ENCODE results near the gene DMRT1. TPM values are rescaled to one million over a fixed set of nuclear protein-coding genes. Genes with fewer than 3 reads are reported as not detected.

Gene DMRT1
- total RNA-seq, 1 experiment from 2014 or later: not detected

GRCh38 chr9:979983-980382, 138.5 kb downstream of the DMRT1 start:
- POLR2A ChIA-PET (ENCODE audit: low non-redundant PET): no interaction called here
- no peak for DNase-seq (ENCODE audit: low spot score)
- Histone ChIP-seq H3K9me3 (ENCODE audit: low read depth, low read length, poor library complexity, severe bottlenecking) (no peaks in the 10 kb centered on the region), H3K4me3 (ENCODE audit: low read depth, low read length, poor library complexity, severe bottlenecking) (no peak overlapping the region), H3K4me1 (ENCODE audit: insufficient read depth, low read length, poor library complexity, severe bottlenecking) (no peaks in the 10 kb centered on the region), H3K36me3 (ENCODE audit: insufficient read depth, low read length, poor library complexity, severe bottlenecking) (no peaks in the 10 kb centered on the region), H3K27me3 (replicated peaks; ENCODE audit: insufficient read depth, low read depth, low read length, poor library complexity) (peaks cover 97% of the 10 kb centered on the region), H3K27ac (ENCODE audit: low read depth, low read length, poor library complexity, severe bottlenecking) (no peak overlapping the region)
- TF ChIP-seq EZH2 (IDR thresholded peaks at IDR 0.05; ENCODE audit: borderline replicate concordance, low read depth, low read length, poor library complexity, severe bottlenecking) (no peak), CTCF (conservative IDR thresholded peaks at IDR 0.05; ENCODE audit: low read depth, low read length) (no peak)
- intact Hi-C loops (cut with micrococcal nuclease; ENCODE audit: unreplicated experiment): no loop called here
- no TSS peak for BruUV-seq (replicated peaks)
- CTCF ChIA-PET: no interaction called here

- Histone ChIP-seq H3K9me3 (ENCODE audit: low read depth, low read length, poor library complexity, severe bottlenecking) (no peaks in the 10 kb centered on the region), H3K27me3 (replicated peaks; ENCODE audit: insufficient read depth, low read depth, low read length, poor library complexity) (peaks cover 97% of the 10 kb centered on the region), H3K4me3 (ENCODE audit: low read depth, low read length, poor library complexity, severe bottlenecking) (no peak overlapping the region), H3K4me1 (ENCODE audit: insufficient read depth, low read length, poor library complexity, severe bottlenecking) (no peaks in the 10 kb centered on the region), H3K36me3 (ENCODE audit: insufficient read depth, low read length, poor library complexity, severe bottlenecking) (no peaks in the 10 kb centered on the region), H3K27ac (ENCODE audit: low read depth, low read length, poor library complexity, severe bottlenecking) (no peak overlapping the region)
- intact Hi-C loops (cut with micrococcal nuclease; ENCODE audit: unreplicated experiment): no loop called here
- CTCF ChIA-PET: no interaction called here
- TF ChIP-seq EZH2 (IDR thresholded peaks at IDR 0.05; ENCODE audit: borderline replicate concordance, low read depth, low read length, poor library complexity, severe bottlenecking) (no peak), CTCF (conservative IDR thresholded peaks at IDR 0.05; ENCODE audit: low read depth, low read length) (no peak)
- no peak for DNase-seq (ENCODE audit: low spot score)
- no TSS peak for BruUV-seq (replicated peaks)
- POLR2A ChIA-PET (ENCODE audit: low non-redundant PET): no interaction called here
Observed at GRCh38 chr9:980640-981039, 139.1 kb downstream of the DMRT1 start.

GRCh38 chr9:981491-981898, 140.0 kb downstream of the DMRT1 start:
- ChIA-PET CTCF (no interaction called here), POLR2A (ENCODE audit: low non-redundant PET) (no interaction called here)
- H3K4me3 ChIP-seq (ENCODE audit: low read depth, low read length, poor library complexity, severe bottlenecking): no peak overlapping the region

More at GRCh38 chr9:981491-981898, 140.0 kb downstream of the DMRT1 start:
- no peak for DNase-seq (ENCODE audit: low spot score)
- H3K27me3 ChIP-seq (replicated peaks; ENCODE audit: insufficient read depth, low read depth, low read length, poor library complexity): peaks cover 97% of the 10 kb centered on the region
- no peaks in the 10 kb centered on the region for H3K9me3 ChIP-seq (ENCODE audit: low read depth, low read length, poor library complexity, severe bottlenecking)
- no peaks in the 10 kb centered on the region for H3K36me3 ChIP-seq (ENCODE audit: insufficient read depth, low read length, poor library complexity, severe bottlenecking)
- TF ChIP-seq CTCF (conservative IDR thresholded peaks at IDR 0.05; ENCODE audit: low read depth, low read length): no peak
- no peak for TF ChIP-seq EZH2 (IDR thresholded peaks at IDR 0.05; ENCODE audit: borderline replicate concordance, low read depth, low read length, poor library complexity, severe bottlenecking)
- no TSS peak for BruUV-seq (replicated peaks)
- H3K4me1 ChIP-seq (ENCODE audit: insufficient read depth, low read length, poor library complexity, severe bottlenecking): no peaks in the 10 kb centered on the region
- H3K27ac ChIP-seq (ENCODE audit: low read depth, low read length, poor library complexity, severe bottlenecking): no peak overlapping the region
- intact Hi-C loops (cut with micrococcal nuclease; ENCODE audit: unreplicated experiment): no loop called here

Data from A673 (cell line).